ENCODE results near the gene RAD51B.

RAD51B gene

GRCh38 chr14:68366656-68367055 lies 547.1 kb downstream of the RAD51B start:
- no peaks in the 10 kb centered on the region for H3K27me3 Mint-ChIP-seq
- no peak overlapping the region for H3K27ac Mint-ChIP-seq
- H3K36me3 Mint-ChIP-seq (ENCODE audit: insufficient read depth) = peaks cover 3% of the 10 kb centered on the region
- DNase-seq (no peak), ATAC-seq (replicated peaks) (no peak)
- peaks cover 0 to 12% of the 10 kb centered on the region in 2 donors for H3K4me1 Mint-ChIP-seq (ENCODE audit: low read depth in 2 of 2)
- no peaks in the 10 kb centered on the region for H3K9me3 Mint-ChIP-seq
- H3K4me3 Mint-ChIP-seq = no peak overlapping the region

DNA sequence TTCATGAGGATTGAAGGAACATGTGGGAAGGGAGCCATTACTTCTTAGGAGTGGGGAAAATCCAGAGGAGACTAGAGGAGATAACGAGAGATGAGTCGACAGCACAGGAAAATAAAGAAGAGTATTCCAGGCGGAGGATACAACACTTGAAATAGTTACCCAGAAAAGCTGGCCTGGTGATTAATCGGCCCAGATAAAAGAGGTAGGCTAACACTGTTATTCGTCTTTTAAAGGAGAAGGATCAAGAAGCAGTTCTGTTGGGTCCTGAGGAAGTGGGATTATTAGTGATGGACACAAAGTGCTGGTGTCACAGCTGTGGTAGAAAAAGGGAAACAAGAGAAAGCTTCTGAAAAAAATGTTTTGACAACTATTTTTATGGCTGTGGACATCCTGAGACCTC lies 548.0 kb downstream of the RAD51B start:
- DNase-seq = no peak
- Mint-ChIP-seq H3K9me3 (no peaks in the 10 kb centered on the region), H3K27me3 (no peaks in the 10 kb centered on the region), H3K36me3 (ENCODE audit: insufficient read depth) (peaks cover 3% of the 10 kb centered on the region), H3K4me3 (no peak overlapping the region), H3K4me1 (ENCODE audit: low read depth in 2 of 2) (peaks cover 0 to 12% of the 10 kb centered on the region in 2 donors), H3K27ac (no peak overlapping the region)
- ATAC-seq (replicated peaks) = no peak

DNA sequence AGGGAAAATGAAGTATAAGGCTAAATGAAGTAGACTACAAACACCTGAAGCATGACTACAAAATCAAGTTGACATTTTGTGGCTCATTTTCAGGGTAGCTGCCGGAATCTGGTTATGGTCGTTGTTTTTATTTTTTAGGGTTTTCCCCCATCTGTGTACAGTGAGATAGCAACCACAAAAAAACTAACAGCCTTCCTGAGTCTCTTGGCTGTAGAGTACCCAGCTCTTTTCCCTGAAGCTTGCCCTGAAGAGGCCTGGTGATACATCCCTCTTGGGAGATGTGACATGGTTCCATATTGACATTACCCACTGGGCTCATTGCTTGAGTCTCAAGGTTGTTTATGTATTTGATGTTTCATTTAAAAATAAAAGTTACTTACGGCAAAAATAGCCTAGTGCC lies 549.3 kb downstream of the RAD51B start:
- no peaks in the 10 kb centered on the region for H3K27me3 Mint-ChIP-seq
- H3K4me3 Mint-ChIP-seq = peak overlapping the region in 1 of 2 donors; percentile 26
- DNase-seq = peak in 1 of 3 experiments; percentile 1
- H3K9me3 Mint-ChIP-seq = no peaks in the 10 kb centered on the region
- ATAC-seq (replicated peaks) = peak; percentile 97
- peaks cover 3% of the 10 kb centered on the region for H3K36me3 Mint-ChIP-seq (ENCODE audit: insufficient read depth)
- H3K4me1 Mint-ChIP-seq (ENCODE audit: low read depth in 2 of 2) = peaks cover 0 to 9% of the 10 kb centered on the region in 2 donors
- H3K27ac Mint-ChIP-seq = peak overlapping the region in 1 of 2 donors; percentile 42

- Mint-ChIP-seq H3K9me3 (no peaks in the 10 kb centered on the region), H3K4me1 (ENCODE audit: low read depth in 2 of 2) (peaks cover 0 to 9% of the 10 kb centered on the region in 2 donors), H3K27me3 (no peaks in the 10 kb centered on the region), H3K27ac (peak overlapping the region; percentile 17 to 42), H3K4me3 (peak overlapping the region in 1 of 2 donors; percentile 26), H3K36me3 (ENCODE audit: insufficient read depth) (peaks cover 3% of the 10 kb centered on the region)
- no peak for DNase-seq
- peak; percentile 22 for ATAC-seq (replicated peaks)
These were observed 549.9 kb downstream of the RAD51B start for GRCh38 chr14:68369281-68370056.

- Mint-ChIP-seq H3K4me1 (ENCODE audit: low read depth in 2 of 2) (peaks cover 0 to 6% of the 10 kb centered on the region in 2 donors), H3K9me3 (no peaks in the 10 kb centered on the region), H3K27me3 (no peaks in the 10 kb centered on the region), H3K4me3 (no peak overlapping the region), H3K27ac (no peak overlapping the region), H3K36me3 (ENCODE audit: insufficient read depth) (peaks cover 3% of the 10 kb centered on the region)
- ATAC-seq (replicated peaks) (no peak), DNase-seq (no peak)
These were observed 550.4 kb downstream of the RAD51B start for GRCh38 chr14:68370057-68370360.

DNA sequence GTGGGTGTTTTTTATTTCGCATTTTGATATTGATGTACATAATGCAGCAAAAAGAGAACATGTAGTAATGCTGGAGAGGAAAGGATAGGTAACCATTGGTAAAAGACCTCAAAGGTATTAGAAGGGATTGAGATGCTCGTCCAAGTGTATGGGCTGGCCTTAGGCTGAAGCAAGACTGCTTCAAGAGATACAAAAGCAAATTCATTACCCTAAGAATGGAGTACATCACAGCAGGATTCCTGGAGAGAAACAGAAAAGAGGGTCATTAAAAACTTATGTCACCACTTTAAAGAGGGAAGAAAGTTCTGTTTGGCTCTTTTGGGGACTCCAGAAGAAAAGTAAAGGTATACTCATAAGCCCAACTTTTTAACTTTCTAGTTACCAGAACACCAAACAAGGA lies 552.8 kb downstream of the RAD51B start:
- ATAC-seq (replicated peaks) (no peak), DNase-seq (no peak)
- H3K36me3 Mint-ChIP-seq (ENCODE audit: insufficient read depth) = peaks cover 3% of the 10 kb centered on the region
- no peaks in the 10 kb centered on the region for H3K9me3 Mint-ChIP-seq
- H3K27ac Mint-ChIP-seq = peak overlapping the region in 1 of 2 donors; percentile 2
- H3K4me1 Mint-ChIP-seq (ENCODE audit: low read depth in 2 of 2) = peaks cover 0 to 16% of the 10 kb centered on the region in 2 donors
- H3K4me3 Mint-ChIP-seq = no peak overlapping the region
- H3K27me3 Mint-ChIP-seq = no peaks in the 10 kb centered on the region

DNA sequence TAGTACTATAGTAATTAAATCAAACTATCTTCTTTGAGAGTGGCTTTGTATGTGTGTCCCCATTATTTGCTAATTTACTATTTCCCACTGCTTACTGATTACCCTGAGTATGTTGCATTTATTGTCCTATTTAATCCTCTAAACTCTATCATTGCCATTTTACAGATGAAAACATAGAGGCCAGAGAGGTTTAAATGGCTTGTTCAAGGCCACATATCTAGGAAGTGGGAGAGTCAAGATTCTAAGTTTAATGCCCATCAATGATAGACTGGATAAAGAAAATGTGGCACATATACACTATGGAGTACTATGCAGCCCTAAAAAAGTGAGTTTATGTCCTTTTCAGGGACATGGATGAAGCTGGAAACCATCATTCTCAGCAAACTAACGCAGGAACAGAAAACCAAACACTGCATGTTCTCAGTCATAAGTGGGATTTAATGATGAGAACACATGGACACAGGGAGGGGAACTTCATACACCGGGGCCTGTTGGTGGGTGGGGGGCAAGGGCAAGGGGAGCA lies 553.6 kb downstream of the RAD51B start:
- DNase-seq (no peak), ATAC-seq (replicated peaks) (no peak)
- H3K27me3 Mint-ChIP-seq = no peaks in the 10 kb centered on the region
- H3K4me3 Mint-ChIP-seq = no peak overlapping the region
- peaks cover 0 to 19% of the 10 kb centered on the region in 2 donors for H3K4me1 Mint-ChIP-seq (ENCODE audit: low read depth in 2 of 2)
- H3K36me3 Mint-ChIP-seq (ENCODE audit: insufficient read depth) = peaks cover 3% of the 10 kb centered on the region
- no peaks in the 10 kb centered on the region for H3K9me3 Mint-ChIP-seq
- no peak overlapping the region for H3K27ac Mint-ChIP-seq

DNA sequence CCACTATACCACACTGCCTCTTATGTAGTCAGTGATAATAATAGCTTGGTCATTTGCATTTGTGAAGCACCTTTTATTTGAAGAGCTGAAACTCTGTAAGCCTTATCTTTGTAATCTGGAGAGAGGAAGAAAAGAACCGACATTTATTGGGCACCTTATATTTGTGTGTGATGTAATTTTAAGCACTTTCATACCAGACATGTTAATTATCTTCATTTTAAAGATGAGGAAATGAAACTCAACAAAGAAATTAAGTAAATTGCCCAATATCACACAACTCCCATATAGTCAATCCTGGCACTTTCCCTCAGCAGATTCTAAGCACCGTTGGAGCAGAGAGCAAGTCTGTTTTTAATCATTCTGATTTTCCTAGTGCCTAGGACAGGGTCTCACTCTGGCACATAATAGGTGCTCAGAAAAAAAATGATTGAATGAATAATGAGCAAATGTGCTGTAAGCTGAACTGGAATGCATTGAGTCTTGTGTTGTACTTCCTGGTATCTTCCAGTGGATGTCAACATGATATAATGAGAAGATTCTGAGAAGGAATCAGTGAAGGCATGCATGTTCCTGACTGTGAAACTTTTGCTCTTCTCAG lies 554.4 kb downstream of the RAD51B start:
- peaks cover 3% of the 10 kb centered on the region for H3K36me3 Mint-ChIP-seq (ENCODE audit: insufficient read depth)
- no peak overlapping the region for H3K27ac Mint-ChIP-seq
- no peak for DNase-seq
- peaks cover 0 to 17% of the 10 kb centered on the region in 2 donors for H3K4me1 Mint-ChIP-seq (ENCODE audit: low read depth in 2 of 2)
- ATAC-seq (replicated peaks) = no peak
- H3K4me3 Mint-ChIP-seq = no peak overlapping the region
- no peaks in the 10 kb centered on the region for H3K9me3 Mint-ChIP-seq
- H3K27me3 Mint-ChIP-seq = no peaks in the 10 kb centered on the region

DNA sequence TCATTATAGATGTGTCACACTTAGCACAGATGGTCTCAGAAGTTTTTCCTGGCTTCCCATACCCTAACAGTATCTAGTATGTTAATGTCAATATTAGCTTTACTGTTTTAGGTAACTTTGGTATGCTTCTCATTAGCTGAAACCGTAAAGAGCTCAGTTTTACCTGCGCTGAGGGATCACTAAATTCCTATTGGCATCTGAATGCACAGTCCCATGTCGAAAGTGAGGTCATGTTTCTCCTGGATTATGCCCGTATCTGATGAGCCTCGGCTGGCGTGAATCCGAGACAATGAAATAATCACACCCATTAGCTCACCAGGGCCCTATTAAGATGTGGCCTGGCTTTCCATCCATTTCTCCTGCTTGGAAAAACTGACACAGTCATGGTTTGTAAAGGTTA lies 555.1 kb downstream of the RAD51B start:
- peaks cover under 1% of the 10 kb centered on the region for H3K36me3 Mint-ChIP-seq (ENCODE audit: insufficient read depth)
- ATAC-seq (replicated peaks) = no peak
- no peak overlapping the region for H3K4me3 Mint-ChIP-seq
- no peaks in the 10 kb centered on the region for H3K27me3 Mint-ChIP-seq
- no peak for DNase-seq
- H3K27ac Mint-ChIP-seq = peak overlapping the region in 1 of 2 donors; percentile 8
- H3K4me1 Mint-ChIP-seq (ENCODE audit: low read depth in 2 of 2) = peaks cover 0 to 23% of the 10 kb centered on the region in 2 donors
- no peaks in the 10 kb centered on the region for H3K9me3 Mint-ChIP-seq

- H3K27me3 Mint-ChIP-seq = no peaks in the 10 kb centered on the region
- no peaks in the 10 kb centered on the region for H3K9me3 Mint-ChIP-seq
- no peak for DNase-seq
- H3K27ac Mint-ChIP-seq = peak overlapping the region in 1 of 2 donors; percentile 8
- no peak for ATAC-seq (replicated peaks)
- no peaks in the 10 kb centered on the region for H3K36me3 Mint-ChIP-seq (ENCODE audit: insufficient read depth)
- H3K4me3 Mint-ChIP-seq = no peak overlapping the region
- peaks cover 0 to 23% of the 10 kb centered on the region in 2 donors for H3K4me1 Mint-ChIP-seq (ENCODE audit: low read depth in 2 of 2)
These were observed 555.8 kb downstream of the RAD51B start for GRCh38 chr14:68375376-68375775.

- Mint-ChIP-seq H3K27ac (peak overlapping the region; percentile 21 to 25), H3K9me3 (no peaks in the 10 kb centered on the region), H3K36me3 (ENCODE audit: insufficient read depth) (no peaks in the 10 kb centered on the region), H3K4me1 (ENCODE audit: low read depth in 2 of 2) (peaks cover 0 to 23% of the 10 kb centered on the region in 2 donors), H3K4me3 (no peak overlapping the region), H3K27me3 (no peaks in the 10 kb centered on the region)
- DNase-seq (no peak), ATAC-seq (replicated peaks) (no peak)
These were observed 556.6 kb downstream of the RAD51B start for GRCh38 chr14:68376067-68376779.

DNA sequence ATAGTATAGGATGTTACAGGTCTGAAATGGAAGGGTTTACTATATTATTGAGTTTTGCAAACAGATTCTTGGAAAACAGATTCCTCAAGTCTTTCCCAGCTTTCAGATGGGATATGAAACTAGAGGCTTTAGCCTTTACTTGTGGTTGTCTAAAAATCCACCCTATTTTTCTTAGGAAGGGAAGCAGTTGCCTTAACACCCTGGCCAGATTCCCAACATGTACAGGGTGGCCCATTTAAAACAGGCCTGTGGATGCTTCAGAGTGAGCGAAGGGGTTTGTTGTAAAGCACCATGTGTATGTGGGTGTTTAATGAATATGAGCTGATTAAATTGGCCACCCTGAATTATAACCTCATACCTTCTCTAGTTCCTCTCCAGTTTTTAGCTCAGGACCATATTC lies 557.4 kb downstream of the RAD51B start:
- Mint-ChIP-seq H3K4me3 (peak overlapping the region in 1 of 2 donors; percentile 40), H3K27me3 (no peaks in the 10 kb centered on the region), H3K9me3 (no peaks in the 10 kb centered on the region), H3K27ac (peak overlapping the region; percentile 25 to 80), H3K4me1 (ENCODE audit: low read depth in 2 of 2) (peaks cover 0 to 23% of the 10 kb centered on the region in 2 donors), H3K36me3 (ENCODE audit: insufficient read depth) (no peaks in the 10 kb centered on the region)
- DNase-seq (no peak), ATAC-seq (replicated peaks) (no peak)

DNA sequence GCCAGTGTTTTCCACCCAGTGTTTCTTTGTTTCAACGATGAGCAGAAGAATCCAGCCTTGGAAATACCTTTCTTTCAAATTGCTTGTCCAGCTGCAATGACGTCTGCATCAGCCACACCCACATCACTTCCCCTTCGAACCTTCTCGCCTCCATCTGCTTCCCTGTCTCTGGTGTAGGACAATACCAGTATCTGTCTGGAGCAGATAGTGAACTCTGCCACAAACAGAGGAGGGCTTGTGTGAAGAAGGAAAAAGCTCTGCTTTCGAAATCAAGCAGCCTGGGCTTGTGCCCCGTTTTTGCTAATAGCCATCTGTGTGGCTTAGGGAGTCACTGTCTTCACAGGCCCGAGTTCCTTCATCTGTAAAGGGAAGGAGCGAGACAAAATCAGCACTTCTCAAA lies 557.9 kb downstream of the RAD51B start:
- H3K36me3 Mint-ChIP-seq (ENCODE audit: insufficient read depth) = no peaks in the 10 kb centered on the region
- H3K4me3 Mint-ChIP-seq = peak overlapping the region in 1 of 2 donors; percentile 40
- peaks cover 0 to 23% of the 10 kb centered on the region in 2 donors for H3K4me1 Mint-ChIP-seq (ENCODE audit: low read depth in 2 of 2)
- ATAC-seq (replicated peaks) (peak; percentile 30), DNase-seq (no peak)
- H3K27ac Mint-ChIP-seq = peak overlapping the region; percentile 16 to 80
- no peaks in the 10 kb centered on the region for H3K9me3 Mint-ChIP-seq
- no peaks in the 10 kb centered on the region for H3K27me3 Mint-ChIP-seq

Data from effector memory CD8-positive, alpha-beta T cell (primary cell).